GM19452 (cell line): Measurements from ENCODE around the gene MRC2.
A peak's percentile ranks its signal among the peaks of the same experiment; 100 is the strongest.
"Not testable (repeated sequence)": the region's sequence is repeated elsewhere in the genome, so short reads cannot be mapped to it uniquely, and the experiment has no call there.

Experiments
- ATAC-seq: cut with Tn5 transposase; IDR thresholded peaks from one replicate; pipeline ENCODE4 v1.9.1; 2021; ENCODE audit not compliant: unreplicated experiment

Gene MRC2

DNA sequence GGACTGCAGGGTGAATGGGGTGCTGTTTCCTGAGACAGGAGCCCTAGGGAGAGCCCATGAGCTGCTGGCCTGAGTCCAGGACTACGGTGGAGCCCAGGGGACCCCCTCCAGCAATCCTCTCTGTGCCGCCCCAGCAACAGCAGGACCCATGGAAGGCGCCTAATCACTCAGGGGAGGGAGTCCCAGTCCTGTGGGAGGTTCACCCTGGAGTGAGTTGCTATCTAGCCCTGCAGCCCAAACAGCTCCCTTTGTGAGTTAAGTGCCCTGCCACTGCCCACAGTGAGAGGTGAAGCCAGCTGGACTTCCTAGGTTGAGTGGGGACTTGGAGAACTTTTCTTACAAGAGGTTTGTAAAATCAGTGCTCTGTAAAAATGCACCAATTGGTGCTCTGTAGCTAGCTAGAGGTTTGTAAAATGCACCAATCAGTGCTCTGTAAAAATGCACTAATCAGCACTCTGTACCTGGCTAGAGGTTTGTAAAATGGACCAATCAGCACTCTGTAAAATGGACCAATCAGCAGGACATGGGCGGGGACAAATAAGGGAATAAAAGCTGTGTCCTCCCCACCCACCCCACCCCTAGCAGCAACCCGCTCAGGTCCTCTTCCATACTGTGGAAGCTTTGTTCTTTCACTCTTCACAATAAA lies 67.7 kb downstream of the MRC2 start:
- ATAC-seq: not testable (repeated sequence)

DNA sequence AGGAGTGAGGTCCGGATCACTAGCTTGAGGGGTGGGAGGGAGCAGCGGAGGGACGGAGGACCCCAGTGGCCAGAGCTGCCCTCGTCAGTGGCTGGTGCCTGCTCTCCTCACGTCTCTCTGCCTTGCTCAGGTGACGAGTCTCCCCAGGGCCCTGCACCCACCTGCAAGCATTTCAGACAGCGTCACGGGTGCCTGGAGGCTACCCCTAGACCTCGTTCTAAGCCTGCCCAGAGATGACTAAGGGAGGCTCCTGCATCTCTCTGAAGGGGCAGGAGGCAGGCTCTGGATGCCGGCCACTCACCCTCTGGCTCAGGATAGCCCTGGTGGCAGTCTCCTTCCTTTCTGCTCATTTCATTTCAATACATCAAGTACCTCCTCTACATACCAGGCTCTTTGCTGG lies 68.8 kb downstream of the MRC2 start:
- no peak for ATAC-seq

DNA sequence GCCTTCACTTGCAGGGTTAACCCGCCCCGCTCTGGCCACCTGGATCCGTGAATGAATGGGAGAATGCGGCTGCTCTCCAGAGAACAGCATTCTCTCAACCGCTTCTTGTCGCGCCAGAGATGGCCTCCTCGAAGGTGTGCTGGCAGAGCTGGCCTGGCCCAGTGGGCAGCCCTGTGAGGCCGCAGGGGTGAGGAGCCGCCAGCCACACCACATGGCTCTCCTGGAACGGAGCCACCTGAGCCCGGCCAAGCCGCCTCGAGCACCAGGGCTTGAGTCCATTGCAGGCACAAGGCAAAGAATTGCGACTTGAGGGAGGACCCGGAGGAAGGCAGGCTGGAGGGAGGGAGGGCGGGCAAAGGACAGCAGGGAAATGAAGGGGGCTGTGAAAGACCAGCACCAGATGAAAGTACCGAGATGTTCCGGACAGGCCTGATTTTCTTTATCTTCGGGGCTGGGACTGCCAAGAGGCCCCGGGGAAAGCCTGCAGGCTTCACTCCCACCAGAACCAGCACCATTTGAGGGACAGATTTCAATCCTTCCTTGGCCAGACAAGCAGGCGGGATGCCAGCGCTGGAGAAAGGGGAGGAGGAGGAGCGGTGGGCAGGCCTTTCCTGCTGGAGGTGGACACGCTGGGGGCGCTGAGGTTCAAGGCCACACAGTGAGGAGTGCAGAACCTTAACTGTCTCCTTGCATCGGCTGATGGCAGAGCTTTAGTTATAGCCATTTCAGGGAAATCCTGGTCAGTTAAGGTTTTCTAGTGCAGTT lies 69.4 kb downstream of the MRC2 start:
- no peak for ATAC-seq

DNA sequence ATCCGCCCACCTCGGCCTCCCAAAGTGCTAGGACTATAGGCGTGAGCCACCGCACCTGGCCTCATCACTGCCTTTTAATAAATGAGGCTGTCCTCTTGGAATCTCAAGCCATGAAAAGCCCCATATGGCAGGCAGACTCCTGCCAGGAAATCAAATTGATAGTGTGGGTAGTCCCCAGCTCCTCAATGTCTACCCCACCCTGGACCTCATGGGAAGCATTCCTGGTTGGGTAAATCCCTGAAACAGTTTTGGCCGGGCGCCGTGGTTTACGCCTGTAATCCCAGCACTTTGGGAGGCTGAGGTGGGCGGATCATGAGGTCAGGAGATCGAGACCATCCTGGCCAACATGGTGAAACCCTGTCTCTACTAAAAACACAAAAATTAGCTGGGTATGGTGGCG lies 71.0 kb downstream of the MRC2 start:
- ATAC-seq: not testable (repeated sequence)

DNA sequence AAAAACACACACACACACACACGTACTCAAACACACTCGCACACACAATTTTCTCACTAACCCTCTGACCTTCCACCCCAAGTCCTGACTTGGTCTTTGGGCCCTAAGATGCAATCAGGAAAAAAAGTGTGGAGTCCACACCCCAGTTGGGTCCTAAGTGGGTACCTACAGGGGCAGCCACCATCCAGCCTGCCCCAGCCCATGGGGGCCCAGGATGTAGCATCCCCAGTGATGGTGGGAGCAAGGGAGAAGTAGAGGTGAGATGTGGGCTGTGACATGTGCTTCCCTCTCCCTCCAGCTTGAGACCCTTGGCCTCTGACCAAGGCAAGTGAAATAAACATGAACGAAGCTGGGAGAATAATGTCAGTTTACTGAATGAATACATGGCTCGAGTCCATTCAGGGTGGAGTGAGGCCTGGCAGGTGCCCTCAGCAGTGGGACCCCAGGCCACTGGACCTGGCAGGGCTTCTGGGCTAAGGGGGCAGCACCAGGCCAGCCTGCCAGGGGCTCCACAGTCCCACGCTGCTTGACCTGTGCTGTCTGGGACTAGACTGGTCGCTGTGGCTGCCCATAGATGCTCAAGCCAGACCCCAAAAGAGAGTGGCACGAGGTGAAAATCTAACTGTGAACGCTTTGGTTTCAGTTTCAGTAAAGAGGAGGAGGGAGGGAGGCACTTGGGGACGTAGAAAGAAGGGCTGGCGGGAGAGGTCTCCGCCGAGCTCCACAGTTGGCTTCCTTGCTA lies 73.7 kb downstream of the MRC2 start:
- ATAC-seq: no peak

DNA sequence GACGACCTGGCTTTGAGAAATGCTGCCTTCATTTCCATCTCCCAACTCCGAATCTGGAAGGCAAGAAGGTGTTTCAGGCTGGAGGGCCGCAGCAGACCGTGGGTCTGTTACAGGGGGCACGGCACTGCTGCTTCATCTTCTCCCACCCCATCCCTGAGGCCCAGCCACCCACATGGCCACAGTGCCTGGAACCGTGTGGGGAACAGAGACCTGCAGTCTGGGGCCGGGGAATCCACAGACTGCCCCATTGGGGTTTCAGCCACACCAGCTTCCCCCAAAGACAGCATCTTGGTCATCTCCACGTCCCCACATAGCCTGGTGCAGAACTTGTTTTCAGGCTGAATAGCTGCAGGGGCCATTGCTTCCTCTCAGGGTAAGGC lies 74.2 kb downstream of the MRC2 start:
- no peak for ATAC-seq

DNA sequence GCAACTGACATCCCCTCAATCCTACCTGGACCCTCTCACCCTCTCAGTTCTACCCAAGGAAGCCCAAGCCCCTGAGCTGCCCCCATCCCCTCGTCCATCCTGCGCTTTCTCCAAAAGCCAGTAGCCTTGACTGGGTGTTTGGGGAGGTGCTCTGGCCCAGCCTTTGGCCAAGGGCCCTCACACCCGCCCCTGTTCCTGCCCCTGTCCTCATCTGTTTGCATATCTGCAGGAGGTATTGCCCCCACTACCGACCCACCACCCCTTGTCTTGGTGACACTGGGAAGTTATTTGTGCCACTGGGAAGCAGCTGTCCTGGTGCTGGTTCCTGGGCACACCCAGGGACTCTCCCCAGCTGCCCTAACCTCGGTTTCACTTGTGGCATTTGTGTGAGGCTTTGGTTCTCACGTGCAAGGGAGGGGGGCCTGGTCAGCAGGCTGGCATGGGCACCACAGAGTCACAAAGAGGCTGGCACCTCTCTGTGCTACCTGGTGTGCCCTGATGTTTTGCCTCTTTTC lies 75.3 kb downstream of the MRC2 start:
- no peak for ATAC-seq

DNA sequence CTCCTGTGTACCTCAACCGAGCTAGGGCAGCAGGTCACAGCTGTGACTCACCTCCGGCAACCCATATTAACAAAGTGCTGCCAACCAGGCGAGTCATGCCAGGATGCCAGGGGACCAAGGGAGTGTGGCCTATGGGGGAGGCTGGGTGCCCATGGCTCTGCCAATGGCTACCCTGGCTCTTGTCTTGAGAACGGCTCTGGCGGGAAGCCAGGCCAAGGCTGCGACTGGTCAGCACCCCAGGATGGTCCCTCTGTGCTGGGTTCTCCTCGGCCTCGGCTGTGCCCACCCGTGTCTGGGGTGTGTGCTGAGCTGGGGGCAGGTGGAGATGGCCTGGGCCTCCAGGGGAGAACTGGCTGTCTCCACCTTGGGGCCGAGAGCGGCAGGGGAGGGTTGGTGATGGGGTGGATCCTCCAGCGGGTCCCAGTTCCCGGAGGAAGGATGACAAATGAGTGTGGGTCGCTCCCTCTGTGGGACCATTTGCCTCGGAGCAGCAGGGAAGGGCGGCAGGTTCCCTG lies 75.8 kb downstream of the MRC2 start:
- ATAC-seq: peak; percentile 9

DNA sequence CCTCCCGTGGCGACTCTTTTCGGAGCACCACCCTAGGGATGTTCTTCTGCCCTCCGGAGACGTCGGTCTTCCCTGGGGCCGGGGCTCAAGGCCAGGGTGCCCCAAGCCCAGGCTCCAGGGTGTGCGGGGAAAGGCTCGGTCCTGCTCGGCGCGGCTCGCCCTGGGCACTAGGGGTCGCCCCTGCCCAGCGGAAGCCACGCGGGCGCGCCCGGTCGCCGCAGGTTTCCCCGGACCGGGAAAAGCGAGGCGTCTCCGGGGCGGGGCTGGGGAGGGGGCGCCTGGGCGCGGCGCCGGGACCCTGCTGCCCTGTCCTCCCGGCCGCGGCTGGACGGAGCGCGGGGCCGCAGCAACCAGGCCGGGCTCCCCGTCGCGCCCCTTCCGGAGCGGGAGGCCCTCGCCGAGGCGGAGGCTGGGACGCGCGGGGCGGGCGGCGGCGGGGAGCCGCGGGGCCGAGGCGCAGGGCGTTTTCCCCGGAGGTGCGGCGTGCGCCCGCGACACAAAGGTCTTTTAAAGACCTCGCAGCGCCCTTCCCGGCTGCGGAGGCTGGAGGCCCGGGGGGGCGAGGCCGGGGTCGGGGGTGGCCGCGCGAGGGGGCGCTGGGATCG lies 76.4 kb downstream of the MRC2 start:
- peak; percentile 83 for ATAC-seq

DNA sequence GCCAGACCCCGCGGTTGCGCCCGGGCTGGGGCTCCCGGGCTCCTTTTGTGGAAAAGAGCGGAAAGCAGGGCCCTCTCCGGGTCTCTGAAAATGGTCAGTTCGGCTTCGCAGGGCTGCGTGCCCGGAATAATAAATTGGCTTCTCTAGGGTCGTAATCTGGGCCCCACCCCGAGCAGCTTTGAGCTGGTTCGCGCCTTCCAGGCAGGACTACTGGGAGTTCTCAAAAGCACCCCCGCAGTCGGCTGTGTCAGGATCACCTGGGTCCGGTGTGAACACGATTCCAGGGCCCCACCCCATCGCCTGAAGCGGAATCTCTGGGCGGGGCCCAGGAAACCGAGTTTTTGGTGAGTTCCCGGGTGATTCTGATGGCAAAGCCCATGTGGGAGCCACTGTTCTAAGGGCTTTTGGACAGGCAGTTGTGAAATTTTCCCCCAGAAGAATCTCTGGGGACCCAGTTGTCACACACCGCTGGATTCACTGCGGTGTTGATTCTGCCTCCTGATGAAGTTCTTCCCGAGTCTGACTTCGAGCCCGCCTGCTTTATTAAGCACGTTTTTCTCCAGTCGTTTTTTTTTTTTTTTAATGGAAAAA lies 77.0 kb downstream of the MRC2 start:
- ATAC-seq: no peak

DNA sequence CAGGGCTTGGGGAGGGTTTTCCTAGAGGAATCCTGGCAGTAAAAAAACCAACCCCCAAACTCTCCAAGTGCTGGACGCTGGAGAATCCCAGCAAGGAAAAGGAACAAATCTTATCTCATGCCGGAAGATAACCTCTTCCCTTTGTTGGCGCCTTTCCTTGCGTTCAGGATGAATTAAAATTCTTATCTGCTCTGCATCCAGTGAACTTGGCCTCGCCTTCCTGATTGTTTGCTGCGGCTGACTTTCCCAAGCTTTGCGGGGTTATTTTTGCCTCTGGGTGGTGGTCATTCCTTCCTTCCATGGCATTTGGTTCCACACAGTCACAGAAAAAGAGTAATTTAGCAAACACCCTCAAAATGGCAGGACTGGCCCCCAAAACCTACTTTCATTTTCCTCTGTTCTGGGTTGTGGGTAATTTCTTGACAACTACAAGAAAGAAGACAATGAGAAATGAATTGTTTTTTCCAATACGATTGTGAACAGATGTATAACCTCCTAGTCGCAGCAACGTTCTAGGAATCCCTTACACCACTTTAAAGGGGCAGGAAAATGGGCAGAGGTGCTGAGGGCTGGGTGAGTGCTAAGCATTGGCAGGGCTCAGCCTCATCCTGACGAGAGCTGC lies 77.8 kb downstream of the MRC2 start:
- ATAC-seq: no peak

DNA sequence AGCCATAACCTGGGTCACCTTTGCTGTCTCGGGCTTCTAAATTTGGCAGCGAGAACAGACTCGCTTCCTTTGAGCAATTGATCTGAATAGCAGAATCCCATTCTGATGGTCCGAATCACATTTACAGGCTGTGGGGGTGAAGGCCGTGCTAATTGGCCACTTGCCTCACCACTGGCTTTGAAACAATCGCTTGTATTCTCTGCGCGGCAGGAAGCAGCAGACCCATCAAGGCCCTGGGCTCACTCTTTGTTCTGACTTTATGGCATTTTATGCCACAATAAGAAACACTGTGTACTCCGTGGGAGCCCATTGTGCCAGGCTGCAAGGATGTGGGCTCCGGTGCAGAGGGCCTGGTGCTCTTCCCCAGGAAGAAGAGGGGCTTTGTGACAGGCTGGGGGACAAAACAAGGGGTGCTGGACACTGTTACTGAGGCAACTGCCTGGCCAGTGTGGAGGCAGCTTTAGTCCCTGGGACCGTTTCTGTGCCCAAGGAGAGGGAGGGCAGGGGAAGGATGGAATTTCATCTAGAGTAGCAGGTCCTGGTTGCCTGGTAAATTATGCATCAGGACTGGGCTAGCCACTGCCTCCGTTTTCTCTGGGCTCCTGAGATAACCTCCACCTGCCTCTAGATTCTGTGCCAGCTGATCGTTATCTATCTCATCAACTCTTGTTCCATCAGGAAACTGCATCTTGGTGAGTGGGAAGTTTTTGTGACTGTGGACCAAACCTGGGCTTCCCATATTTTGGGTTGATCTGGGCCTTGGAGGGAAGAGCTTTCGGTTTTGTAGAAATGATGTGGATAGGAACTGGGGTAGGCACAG lies 78.5 kb downstream of the MRC2 start:
- ATAC-seq: no peak

DNA sequence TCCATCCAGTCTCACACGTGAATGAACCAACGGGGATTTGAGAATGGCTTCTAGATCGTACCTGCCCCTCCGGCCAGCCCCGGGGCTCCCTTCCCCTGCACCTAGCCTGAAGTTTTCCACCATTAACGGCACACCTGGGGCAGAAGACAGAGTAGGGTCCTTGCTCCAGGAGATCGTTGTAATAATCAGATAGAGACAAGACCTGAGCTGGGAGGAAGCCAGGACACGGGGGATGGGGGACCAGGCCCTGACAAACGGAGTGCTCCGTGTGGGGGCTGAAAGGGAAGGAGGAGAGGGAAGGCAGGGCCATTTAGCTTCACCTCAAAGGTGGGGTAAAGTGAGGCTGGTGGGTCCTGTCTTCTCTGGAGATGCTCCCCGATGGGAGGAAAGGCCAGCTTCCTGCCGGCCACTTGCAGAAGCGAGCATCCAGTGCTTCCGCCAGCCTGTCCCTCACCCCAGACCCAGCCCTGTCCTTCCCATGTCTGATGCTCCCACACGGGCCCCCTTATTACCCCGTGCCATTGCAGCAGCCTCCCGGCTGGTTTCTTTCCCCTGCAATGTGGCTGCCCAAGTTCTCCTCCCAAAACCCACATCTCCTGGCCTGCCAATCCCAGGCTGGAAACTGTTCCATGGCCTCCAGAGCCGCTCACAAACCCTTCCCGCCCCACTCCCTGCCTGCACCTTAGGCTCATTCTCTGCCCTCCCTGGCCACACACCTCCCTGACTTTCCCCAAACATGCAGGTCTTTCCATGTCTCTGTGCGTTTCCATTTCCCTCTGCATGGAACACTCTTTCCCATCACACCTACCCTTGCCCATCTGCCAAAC lies 79.3 kb downstream of the MRC2 start:
- ATAC-seq: no peak

DNA sequence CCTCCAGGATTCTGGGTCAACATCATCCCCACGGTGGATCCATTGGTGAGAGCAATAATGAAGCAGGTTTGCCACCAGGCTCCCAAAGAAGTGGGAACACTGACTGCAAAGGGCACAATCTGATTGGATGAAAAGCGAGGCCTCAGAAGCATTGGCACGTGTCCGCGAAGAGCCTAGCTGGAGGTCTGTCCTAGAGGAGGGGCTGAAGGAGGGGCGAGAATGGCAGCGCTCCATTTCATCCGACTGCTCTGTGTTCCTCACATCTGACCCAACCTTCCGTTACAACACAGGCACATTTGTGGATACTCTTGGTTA lies 79.9 kb downstream of the MRC2 start:
- no peak for ATAC-seq

DNA sequence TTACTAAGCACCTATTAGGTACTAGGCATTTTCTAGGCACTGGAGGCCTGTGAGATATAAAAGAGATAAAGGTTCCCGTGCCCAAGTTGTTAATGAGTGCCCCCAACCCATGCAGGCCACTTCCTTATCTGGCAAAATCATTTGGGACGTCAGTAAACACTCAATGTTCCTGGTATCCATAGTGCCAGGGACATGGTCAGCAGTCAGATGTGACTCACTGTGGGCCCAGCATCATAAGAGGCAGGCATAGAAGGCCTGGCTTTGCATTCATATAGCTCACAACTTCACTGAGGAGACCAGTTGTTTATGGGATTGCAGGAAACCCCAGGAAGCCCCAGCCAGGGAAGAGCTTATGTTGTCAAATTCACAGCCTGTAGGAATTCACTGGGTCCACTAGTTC lies 81.1 kb downstream of the MRC2 start:
- no peak for ATAC-seq

DNA sequence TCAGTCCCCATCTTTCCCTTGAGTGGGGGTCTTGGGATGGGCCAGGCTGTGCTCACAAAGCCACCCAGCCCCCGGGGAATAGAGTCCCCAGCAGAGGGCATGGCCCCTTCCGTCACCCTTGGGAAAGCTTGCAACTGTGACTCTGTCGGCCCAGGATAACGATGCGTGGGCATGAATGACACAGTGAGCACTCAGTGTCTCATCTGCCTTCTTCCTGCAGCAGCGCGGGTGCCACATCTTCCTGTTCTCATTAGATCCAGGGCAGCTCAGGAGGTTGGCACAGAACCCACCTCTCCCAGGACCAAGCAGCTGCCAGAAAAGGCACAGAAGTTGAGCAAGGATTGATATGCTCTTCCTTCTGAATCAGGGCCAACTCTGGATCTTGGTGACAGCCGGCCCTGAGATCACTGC lies 84.7 kb downstream of the MRC2 start:
- no peak for ATAC-seq

DNA sequence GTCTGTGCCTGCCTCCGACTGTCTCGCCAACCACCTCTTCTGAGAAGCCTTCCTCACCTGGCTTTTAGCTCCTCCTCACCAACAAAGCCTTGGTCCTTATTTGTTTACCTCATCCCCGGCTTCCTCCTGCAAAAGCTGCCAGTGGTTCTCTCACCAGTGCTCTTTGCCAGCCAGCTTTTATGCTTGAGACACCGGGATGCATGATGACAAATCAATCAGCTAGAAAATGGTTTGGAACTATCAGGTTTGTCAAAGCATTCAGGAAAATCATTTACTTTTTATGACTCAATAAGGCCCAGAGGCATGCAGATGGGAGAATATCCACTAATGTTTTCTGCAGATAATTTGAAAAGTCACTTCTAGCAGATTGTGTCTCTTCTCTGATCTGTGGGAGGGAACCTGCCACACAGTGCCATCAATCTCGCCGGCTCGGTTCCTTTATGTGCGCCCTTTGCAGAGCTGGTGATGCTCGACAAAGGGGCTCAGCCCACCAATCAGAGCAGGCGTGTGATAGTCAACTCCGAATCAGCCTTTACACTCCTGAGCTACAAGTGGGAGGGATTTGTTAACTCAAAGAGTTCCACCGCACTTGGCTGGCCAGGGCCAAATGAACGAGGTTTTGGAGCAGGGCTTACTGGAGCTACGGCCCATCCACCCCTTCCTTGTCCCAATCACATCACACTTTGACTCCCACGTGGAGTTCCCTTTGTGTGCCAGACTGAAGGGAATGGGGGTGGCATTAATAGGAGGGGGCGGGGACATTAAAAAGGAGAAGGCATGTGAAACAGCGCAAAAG lies 85.8 kb downstream of the MRC2 start:
- no peak for ATAC-seq
